Stimulated activated CD4-positive, alpha-beta T cell treated with anti-CD3 and anti-CD28 coated beads, TNF-alpha, amount 100 ng/mL, for 24 hours (primary cell): ENCODE results near the gene LBR.

Experiments used
- DNase-seq, 3 experiments: peaks; one replicate each; pipeline ENCODE4 v3.0.0-alpha.2; 2020; ENCODE audit warnings: low read depth in 3 of 3

The LBR gene

DNA sequence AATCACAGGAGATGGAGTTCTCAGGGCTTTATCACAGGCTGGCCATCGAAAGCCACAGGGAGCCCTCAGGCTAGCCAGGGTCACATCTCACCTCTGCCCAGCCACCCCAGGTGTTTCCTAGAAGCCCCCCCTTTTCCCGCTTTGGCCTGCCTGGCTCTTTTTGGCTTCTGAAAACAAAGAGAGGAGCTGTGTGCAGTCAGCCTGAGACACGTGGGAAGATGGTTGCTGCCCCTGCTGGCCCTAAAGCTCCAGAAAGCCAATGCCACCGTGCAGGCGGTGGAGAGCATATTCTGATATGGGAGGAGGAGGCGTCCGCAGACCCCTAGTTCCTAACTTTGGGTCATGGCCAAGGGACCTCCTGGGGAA lies 18.7 kb upstream of the LBR start:
- no peak for DNase-seq

DNA sequence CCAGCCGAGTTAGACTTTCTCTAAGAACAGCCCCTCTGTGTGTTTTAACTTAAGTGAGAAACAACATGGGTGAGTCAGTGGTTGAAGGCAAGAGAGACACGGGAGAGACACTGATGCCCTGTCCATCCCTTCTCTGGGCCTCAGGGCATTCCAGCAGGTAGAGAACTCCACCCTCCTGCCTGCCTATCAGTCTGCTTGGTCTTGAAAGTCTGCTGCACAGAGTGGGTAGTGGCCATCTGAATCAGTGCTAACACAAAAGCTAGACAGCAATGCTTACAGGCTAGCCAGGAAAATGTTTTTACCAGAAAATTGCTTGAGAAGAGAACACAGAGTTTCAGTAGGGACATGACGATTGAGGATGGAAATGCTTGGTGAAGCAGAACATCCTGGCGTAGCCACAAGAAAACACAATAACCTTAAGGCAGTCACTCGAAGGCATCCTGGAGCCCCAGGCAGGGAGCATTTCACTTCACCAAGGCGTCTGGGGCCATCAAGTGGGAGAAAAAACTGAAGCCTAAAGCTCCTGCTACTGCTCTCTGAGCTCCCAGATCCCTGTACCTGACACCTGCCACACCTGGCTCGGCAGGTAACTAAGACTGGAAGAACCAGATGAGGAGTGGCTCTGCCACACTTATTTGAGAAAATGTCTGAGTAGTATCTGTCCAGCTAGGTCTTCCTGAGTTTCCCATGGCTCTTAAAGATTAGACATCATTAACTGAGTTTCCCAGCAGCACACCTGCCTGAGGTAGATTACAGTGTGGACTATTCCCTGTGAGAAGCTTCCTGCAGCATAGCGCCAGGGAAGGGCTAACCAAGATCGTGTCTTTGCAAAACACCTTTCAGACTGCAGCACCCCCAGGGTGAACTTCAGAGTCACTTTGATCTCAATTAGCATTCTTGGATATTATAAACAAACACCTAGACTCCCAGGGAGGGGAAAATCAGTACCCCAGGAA lies 18.1 kb upstream of the LBR start:
- no peak for DNase-seq

DNA sequence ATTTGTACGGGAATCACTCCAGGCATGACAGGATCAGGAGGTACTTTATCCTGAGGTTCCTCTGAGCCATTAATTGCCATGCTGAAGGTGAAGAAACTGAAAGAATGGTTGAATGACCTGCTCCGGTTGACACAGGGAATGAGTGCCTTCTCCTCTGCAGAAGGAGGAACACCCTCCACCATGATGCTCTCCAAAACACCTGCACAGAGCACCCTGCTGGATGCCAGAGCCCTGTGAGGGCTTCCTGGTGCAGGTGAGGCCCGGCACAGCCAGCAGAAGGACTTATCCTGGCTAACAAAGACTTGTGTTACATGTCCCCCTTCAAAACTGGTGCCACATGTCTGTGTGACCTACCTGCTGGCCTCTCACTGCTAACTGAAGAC lies 14.3 kb upstream of the LBR start:
- no peak for DNase-seq

DNA sequence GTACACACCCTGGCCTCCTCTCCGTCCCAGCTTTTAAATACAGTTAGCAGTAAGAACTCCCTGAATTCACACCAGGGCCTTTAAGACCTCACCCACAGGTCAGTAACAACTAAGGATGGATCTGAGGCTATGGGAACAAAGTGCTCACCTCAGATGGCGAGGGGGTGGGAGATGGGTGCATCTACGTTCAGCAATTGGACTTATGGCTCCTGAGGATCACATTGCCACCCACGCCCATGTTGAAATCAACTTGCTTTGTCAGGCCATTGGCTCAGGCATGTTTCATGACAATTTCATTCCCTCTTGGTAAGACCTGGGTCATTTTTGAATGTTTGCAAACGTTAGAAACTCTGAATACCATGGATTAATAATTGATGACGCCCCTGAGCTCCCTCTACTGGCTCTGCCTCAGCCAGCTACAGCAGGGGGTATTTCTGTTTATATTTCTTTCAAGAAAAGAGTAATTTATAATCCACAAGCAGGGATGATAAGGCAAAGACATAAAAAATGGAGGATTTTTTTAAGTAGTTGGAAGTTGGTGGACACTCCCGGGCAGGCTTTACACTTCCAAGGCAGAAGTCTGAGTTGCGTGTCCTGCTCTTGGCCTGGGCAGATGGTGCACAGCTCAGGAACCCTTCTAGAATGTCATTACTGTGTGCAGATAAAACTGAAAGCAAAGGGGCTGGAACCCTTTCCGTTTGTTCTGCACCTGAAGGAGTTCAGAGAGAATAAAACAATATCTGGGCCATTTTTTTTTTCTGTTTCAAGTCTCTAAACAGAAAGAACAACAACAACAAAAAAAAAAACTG lies 13.7 kb upstream of the LBR start:
- DNase-seq: no peak

DNA sequence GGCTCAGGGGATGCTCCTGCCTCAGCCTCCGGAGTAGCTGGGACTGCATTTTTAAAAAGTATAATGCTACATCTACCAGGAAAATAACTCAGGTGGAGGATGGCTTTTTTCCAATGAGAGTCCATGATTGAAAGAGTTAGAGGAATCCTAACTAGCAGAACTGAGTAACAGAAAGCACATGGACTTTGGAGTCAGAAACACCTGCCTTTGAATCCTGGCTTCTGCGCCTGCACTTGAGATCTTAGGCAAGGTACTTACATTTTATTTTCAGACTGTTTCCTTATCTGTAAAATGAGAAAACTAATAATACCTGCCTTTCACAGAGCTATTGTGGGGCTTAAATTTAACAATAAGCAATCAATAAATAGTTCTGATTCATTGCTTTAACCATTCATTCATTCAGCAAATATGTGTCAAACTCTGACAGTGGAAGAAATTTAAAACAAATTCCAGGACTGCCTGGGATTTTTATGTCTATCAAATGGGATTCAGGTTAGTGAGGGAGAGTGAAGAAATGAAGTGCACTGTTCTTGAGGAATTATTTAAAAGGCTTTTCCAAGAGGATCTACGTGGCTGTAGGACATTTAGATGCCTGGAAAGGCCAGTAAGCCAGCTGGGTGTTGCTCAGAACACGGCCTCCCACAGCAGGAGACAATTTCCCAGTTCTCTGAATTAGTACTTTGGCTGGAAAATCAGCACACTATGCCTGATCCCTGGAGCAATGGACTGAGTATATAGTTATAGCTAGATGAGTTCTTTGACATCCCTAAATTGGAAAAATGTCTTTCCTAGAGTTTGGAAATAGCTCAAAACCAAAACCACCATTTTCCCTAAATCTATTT lies 12.8 kb upstream of the LBR start:
- DNase-seq: no peak

DNA sequence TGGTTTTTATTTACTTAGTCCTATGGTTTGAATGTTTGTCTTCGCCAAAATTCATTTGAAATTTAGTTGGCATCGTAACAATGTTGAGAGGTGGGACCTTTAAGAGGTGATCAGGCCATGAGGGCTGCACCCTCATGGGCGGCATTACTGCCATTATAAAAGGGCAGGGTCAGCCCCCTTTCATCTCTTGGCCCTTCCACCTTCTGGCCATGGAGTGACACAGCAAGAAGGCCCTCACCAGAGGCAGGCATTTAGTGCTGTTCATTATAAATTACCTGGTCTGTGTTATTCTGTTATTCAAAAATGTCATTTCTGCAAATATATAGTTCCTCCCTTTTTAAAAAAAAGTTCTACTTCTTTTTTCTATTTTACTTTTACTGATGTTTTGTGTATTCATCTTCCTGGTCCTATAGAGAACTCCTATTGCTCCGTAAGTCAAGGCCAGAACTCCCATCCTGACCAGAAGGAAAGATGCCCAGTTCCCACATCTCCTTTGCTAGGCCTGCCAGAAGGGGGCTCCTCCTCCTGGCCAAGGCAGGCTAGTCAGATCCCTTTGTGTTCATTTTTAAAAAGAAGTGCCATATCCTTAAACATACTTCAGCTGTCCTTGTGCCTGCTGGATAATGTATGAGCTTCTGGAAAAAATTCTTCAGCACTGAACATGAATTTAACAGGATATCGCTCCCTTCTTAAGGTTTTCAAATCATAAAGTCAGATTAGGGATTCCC lies 10.0 kb upstream of the LBR start:
- no peak for DNase-seq

DNA sequence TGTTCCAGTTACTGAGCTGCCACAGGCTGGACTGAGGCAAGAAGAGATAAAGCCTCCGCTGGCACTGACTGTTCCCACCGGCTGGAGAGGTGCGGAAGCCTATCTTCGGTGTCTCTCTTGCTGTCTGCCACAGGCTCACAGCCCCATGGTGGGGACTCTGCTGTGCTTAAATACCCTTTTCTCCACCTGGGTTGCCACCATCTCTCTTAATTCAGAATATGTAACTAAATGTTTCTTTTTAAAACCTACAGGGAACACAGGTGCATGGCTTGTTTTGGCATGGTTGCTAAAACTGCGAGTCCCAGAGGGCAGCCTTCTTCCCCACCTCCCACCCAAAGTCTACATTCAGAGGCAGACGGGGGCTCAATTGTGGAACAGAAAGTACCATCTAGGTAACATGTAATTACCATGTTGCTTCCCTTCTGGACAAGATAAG lies 8.1 kb upstream of the LBR start:
- DNase-seq: no peak

DNA sequence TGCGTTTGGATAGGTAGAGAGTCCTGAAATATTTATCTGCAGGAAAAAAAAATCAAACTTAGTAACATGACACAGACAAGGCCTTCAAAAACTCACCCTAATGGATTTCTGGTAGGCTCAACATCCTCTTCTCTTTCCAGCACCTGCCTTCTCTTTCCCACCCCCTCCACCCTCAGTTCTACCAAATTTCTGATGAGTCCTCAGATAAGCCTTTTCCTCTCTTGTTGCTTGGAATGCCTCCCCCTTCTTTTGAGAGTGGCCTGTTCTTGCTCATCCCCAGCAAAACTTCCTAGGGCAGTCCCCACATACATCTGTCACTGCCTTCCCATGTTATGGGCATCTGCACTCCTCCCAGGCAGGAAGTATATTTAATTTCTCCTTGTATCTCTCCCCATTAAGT lies 7.6 kb upstream of the LBR start:
- no peak for DNase-seq

DNA sequence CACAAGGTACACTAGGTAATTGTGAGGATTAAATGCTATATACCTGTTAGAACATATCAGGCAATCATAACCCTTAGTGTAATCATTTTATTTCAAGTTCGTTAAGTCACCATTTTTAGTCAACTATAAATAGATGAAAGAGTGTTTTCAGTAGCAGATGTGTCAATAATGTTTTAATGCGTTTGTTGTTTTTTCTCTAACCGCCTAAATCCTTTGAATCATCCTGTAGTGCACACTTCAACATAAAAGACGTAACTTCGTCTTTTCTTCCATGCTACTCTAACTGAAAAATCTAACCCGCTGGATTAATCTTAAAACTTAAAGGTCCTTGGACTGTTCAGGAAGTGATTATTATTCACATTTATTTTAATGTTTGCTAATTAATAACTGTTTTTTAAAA lies 7.2 kb upstream of the LBR start:
- no peak for DNase-seq

DNA sequence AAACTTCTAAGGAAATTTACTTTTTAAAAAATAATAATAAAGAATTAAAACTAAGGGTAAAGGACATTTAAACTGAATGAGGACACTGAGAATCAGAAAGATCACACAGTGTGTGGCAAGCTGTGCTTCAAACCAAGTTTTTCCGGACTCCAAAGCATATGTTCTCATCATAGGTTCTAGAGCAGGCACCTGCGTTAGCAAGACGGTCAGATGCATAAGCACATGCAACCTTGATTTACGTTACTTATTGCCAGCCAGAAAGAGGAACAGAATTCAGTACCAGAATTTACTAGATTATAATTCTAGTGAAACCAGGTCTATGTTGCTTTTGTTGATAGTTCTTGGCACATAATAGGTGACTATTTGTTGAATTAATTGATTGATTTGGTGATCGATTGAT lies 6.2 kb upstream of the LBR start:
- DNase-seq: no peak

DNA sequence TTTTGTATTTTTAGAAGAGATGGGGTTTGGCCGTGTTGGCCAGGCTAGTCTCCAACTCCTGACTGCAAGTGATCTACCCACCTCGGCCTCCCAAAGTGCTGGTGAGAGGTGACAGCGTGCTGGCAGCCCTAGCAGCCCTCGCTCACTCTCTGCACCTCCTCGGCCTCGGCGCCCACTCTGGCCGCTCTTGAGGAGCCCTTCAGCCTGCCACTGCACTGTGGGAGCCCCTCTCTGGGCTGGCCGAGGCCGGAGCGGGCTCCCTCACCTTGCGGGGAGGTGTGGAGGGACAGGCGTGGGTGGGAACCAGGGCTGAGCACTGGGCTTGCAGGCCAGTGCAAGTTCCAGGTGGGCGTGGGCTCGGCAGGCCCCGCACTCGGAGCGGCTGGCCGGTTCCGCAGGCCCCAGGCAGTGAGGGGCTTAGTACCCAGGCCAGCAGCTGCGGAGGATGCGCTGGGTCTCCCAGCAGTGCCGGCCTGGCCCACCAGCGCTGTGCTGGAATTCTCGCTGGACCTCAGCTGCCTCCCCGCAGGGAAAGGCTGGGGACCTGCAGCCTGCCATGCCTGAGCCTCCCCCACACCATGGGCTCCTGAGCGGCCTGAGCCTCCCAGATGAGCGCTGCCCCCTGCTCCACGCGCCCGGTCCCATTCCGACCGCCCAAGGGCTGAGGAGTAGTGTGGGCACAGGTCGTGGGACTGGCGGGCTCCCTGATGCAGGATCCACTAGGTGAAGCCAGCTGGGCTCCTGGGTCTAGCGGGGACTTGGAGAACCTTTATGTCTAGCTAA lies 3.4 kb upstream of the LBR start:
- no peak for DNase-seq

DNA sequence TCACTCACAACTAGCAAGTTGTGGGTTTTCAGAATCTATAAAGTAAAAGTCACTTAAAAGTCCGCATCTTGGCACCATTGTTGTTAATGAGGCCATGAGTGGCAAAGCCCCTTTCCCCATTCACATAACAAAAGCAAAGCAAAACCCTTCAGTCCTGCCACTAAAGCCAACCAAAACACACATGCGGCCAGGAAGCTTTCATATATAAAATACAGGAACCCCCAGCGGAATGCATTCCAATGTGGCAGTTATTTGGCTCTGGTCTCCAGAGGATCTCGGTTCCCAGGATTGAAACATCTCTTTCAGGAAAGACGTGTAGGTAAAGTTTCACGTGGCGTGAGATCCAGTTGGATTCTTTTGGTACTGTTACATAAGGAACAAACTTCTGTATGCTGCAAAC lies 2.5 kb upstream of the LBR start:
- DNase-seq: no peak

DNA sequence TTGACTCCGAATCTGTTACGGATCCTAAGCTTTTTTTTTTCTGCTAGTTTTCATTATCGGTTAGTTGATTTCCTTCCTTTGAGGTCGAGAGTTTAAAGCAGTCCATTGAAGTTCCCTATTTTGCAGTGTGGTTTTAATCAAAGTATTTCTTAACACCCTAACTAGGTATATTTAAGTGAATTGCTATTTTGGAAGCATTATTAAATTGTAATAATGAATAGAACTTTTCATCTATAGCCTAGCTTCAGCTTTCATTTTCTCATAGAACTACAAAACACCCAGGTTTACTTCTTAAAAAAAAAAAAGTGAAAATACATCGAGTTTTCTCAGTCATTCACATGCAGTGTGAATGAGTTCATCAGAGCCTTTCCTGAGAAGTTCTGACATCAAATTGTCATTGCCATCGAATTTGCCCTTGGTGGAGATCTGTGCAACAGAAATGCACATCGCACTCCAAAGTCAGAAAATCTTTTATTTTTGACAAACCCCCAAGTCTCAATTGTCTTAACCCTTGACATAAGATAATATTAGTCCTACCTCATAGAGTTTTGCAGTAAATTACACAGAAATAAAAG lies 1.1 kb upstream of the LBR start:
- no peak for DNase-seq

DNA sequence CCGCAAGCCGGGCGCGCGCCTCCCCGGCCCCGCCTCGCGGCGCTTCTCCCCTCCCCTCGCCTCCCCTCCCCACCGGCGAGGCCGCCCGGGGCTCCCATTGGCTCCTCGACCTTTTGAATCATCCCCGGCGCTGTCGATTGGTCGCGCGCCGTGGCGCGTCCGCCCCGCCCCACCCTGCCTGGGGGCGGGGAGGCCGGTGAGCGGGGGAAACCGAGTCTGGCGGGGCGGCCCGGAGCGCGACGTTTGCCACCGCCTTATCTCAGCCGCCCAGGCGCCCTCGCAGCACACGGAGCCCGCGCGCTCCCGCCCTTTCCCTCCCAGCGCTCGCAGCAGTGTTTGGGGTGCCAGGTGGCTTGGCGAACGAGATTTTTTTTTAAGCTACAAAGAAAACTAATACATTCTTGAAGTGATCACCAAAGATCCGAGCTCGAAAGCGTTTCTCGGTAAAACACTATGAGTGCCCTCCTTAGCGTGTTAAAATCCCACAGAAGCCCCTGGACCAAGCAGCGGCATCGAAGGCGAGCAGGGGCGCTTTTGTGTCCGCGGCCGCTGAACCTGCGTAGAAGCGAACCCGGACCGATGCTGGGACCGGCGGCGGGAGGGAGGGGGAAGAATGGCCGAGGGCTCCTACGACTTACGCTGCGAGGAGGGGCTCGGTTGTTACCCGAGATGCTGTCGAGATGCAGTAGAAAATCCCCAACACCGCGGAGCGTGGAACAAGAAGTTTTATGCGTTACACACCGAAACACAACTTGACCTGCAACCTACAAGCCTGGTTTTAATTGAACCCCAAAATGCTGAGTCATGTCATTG lies 436 bp upstream of the LBR start:
- peak; percentile 78 to 89 (median 88) for DNase-seq

DNA sequence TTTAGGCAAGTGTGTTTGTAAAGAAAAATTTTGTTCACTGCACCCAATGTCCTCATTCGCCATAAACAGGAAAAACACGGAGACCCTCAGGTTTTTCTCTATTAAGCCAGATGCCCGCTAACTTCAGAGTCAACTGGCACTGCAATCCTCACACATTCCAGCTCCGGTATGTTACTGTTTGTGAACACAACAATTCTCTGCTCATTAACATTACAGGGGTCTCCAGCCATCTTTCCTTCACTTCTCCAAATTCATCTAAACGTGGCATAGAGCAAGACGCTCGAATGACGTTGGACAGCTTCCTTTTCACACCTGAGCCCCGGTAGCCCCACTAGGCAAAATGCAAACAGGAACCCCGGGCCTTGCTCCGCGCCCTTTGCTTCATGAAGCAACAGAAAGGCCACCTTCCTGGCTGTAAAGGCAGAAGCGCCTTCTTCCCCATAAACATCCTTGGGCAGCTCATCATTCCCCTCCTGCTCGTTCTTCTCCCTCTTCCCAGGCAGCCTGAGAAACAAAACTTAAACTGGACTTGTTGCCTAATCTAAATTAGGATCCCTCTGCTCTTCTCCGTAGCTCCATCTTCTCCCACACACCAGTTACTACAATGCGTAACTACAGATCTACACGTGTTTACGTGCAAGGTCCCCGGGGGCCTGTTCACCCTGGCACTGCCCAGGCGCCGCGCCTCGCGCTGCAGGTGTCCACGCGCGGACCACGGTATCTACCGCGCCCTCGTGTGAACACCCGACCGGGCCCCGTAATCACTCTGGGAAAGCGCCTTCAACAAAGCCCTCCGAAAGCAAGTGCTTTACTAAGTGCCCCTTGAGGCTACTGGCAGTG lies 1.2 kb downstream of the LBR start:
- DNase-seq: no peak

DNA sequence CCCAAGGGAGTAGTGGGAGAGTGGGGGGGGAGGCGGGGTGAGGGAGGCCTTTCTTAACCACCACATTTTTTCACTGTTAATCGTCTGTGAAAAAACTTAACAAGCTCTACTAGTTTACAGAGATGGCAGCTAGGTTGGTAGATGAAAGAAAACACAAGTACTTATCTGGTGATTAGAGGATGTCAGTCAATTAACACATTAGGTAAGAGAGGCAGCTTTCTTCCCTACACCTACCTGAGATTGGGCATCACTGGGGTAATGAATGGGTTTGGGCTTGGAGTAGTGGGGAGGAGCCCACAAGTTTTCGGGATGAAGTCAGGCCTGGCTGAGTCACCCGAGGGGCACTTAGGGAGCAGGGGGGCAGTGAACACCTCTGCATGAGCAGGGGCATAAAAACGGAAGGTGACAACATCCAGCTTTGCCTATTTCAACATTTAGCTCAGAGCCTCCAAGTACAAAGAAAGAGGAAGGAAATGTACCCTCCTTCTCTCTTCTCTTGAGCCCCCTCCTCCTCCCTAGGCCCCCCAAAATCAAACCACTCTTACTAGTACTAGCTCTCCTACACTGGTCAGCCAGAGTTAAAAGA lies 2.5 kb downstream of the LBR start:
- no peak for DNase-seq

DNA sequence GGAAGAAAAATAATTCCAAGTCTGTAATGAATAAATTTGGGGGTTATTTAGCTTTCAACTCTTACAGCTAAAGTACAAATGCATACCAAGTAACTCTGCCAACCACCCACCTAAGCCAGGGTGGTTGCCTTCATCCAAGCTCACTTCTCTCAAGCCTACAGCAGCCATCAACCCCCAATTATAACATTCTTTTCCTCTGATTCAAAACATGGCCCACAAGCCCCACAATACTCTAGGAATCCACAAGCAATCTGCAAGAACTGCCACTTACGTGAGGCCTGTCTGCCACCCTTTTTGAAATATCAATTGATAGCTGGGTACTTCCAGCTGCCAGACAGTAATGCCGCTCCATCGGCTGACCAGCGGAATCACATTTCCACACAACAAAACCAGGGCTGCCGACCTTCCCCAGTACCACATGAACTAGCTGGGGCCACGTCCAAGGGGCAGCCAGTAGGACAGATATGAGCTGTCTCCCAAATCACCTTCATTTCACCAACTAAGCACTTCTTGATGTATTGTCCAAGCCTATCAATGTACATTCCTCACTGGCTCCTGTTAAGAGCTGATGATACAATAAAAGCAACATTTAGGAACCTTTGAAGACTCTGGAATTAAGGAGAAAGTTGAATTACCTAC lies 3.2 kb downstream of the LBR start:
- no peak for DNase-seq

DNA sequence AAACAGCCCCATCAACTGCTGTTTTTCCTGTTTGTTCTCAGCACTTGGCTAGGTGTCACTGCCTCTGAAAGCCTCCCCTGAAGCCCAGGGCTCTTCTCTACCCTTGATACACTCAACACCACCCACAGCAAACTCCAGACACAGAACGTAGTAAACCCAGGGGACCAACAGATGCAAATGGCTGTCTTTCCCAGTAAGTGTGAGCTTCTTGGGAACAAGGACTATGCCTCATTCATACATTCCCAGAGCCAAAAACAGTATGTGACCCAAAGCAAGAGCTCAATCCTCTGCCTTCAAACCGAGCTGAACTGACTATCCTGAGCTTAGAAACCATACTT lies 4.4 kb downstream of the LBR start:
- DNase-seq: no peak
